ENCODE measurements around the gene TMEM115. TPM values are rescaled to one million over a fixed set of nuclear protein-coding genes. Genes with fewer than 3 reads are reported as not detected.

TMEM115 gene
- total and polyA plus RNA-seq, 2 experiments from 2014 or later: 17.8 to 49.2 TPM

DNA sequence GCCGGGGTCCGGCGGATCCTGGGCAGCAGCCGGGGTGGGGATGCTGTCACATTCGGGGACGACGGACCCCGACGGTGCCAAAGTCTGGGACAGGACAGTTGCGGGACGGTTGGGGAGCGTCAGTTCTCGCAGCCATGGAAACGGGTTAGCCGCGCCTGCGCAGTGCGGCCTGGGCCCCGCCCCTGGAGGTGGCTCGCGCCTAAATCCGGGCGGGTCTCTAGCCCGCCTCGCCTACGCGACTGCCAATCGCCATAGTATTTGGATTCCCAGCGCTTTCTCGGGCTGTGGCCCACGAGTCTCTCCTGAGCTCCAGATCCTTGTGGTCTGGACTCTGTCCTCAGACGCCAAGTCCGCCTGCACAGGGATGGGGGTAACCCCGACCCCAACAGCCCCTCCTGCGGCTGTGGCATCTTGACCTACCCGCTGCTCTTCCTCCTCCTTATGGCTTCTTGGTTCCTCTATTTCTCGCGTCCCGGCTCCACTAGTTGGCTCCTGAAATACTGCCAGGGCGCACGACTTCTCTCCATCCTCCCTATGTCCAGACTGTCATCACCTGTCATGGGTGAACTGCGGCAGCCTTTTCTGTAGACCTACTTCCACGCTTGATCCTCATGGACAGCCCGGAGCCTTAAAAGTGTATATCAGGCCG lies 13.6 kb downstream of the TMEM115 start, which contains the start of gene ZMYND10:
ZMYND10 (minus strand) TSS at position 147 of the 649 bp plus-strand sequence. CDS start 153 bp downstream, outside the sequence.
- Mint-ChIP-seq H3K9me3 (no peaks in the 10 kb centered on the region), H3K36me3 (ENCODE audit: low read depth) (peaks cover 7% of the 10 kb centered on the region; the same call in 1 of the 3 replicates), H3K4me1 (peaks cover 9% of the 10 kb centered on the region), H3K27ac (no peak within 1 kb of the TSS), H3K4me3 (peak within 1 kb of the TSS; percentile 72), H3K27me3 (ENCODE audit: insufficient read depth, low read depth, poor library complexity) (peaks cover 52% of the 10 kb centered on the region)
- Histone ChIP-seq H3K4me2 (peak within 1 kb of the TSS; percentile 90), H3K4me1 (ENCODE audit: insufficient read depth) (peaks cover 3% of the 10 kb centered on the region; the same call in 1 of the 2 replicates), H3K9me2 (ENCODE audit: insufficient read depth) (no peaks in the 10 kb centered on the region), H3K4me3 (peak within 1 kb of the TSS; percentile 71), H3K27ac (ENCODE audit: low read depth) (no peak within 1 kb of the TSS), H2AFZ (peak within 1 kb of the TSS; percentile 98), H3K27me3 (ENCODE audit: insufficient read depth) (peaks cover 51% of the 10 kb centered on the region), H3K36me3 (ENCODE audit: insufficient read depth) (no peaks in the 10 kb centered on the region), H3K79me2 (replicated peaks; ENCODE audit: insufficient read depth) (no peaks in the 10 kb centered on the region), H4K20me1 (replicated peaks; ENCODE audit: insufficient read depth) (no peaks in the 10 kb centered on the region), H3F3A (replicated peaks; ENCODE audit: low read depth) (0 out of 2 replicates have a peak, but pooled peaks cover 15% of the 10 kb centered on the region)
- no peak for TF ChIP-seq EZH2phosphoT487 (IDR thresholded peaks at IDR 0.05; ENCODE audit: unreplicated experiment)
- TF ChIP-seq POLR2AphosphoS5 (IDR thresholded peaks at IDR 0.05; ENCODE audit: low read depth): 0 out of 2 replicates have a peak, but pooled peaks have one; percentile 30
- peak; percentile 57 for ATAC-seq
- peak; percentile 91 for DNase-seq (ENCODE audit: low spot score)

DNA sequence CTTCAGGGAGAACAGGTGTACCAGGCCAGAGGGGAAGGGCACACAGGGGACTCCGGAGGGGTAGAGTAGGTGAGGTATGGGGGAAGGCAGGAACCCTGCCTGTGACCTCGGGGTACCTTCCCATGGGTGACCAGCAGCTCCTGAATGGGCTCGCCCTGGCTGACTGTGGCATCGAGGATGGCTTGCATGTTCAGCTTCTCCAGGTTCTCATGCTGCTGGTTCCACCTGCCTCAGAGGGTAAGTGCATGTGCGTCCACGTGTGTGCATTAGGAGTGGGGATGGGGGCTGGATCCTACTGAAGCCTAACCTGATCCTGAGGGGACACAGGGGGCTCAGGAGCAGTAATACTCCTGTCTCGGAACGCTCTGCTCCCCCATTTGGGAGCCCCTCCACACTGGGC lies 14.3 kb downstream of the TMEM115 start:
- H3F3A ChIP-seq (replicated peaks; ENCODE audit: low read depth): 0 out of 2 replicates have a peak, but pooled peaks cover 15% of the 10 kb centered on the region
- H3K4me1 ChIP-seq (ENCODE audit: insufficient read depth): peaks cover 5% of the 10 kb centered on the region; the same call in 1 of the 2 replicates
- Mint-ChIP-seq H3K4me1 (peaks cover 8% of the 10 kb centered on the region), H3K27ac (no peak overlapping the region), H3K4me3 (no peak overlapping the region), H3K9me3 (no peaks in the 10 kb centered on the region), H3K27me3 (ENCODE audit: insufficient read depth, low read depth, poor library complexity) (peaks cover 52% of the 10 kb centered on the region), H3K36me3 (ENCODE audit: low read depth) (peaks cover 7% of the 10 kb centered on the region; the same call in 1 of the 3 replicates)
- no peaks in the 10 kb centered on the region for H3K79me2 ChIP-seq (replicated peaks; ENCODE audit: insufficient read depth)
- ATAC-seq (no peak), DNase-seq (ENCODE audit: low spot score) (no peak)
- no peaks in the 10 kb centered on the region for H3K36me3 ChIP-seq (ENCODE audit: insufficient read depth)
- peak overlapping the region; percentile 71 for H3K4me3 ChIP-seq
- peaks cover 58% of the 10 kb centered on the region for H3K27me3 ChIP-seq (ENCODE audit: insufficient read depth)
- peak overlapping the region; percentile 98 for H2AFZ ChIP-seq
- H3K9me2 ChIP-seq (ENCODE audit: insufficient read depth): no peaks in the 10 kb centered on the region
- no peaks in the 10 kb centered on the region for H4K20me1 ChIP-seq (replicated peaks; ENCODE audit: insufficient read depth)
- peak overlapping the region; percentile 90 for H3K4me2 ChIP-seq
- no peak overlapping the region for H3K27ac ChIP-seq (ENCODE audit: low read depth)
- no peak for TF ChIP-seq EZH2phosphoT487 (IDR thresholded peaks at IDR 0.05; ENCODE audit: unreplicated experiment)
- TF ChIP-seq STAT1 (IDR thresholded peaks at IDR 0.05; ENCODE audit: unreplicated experiment): no peak
- TF ChIP-seq, protein P1, sequence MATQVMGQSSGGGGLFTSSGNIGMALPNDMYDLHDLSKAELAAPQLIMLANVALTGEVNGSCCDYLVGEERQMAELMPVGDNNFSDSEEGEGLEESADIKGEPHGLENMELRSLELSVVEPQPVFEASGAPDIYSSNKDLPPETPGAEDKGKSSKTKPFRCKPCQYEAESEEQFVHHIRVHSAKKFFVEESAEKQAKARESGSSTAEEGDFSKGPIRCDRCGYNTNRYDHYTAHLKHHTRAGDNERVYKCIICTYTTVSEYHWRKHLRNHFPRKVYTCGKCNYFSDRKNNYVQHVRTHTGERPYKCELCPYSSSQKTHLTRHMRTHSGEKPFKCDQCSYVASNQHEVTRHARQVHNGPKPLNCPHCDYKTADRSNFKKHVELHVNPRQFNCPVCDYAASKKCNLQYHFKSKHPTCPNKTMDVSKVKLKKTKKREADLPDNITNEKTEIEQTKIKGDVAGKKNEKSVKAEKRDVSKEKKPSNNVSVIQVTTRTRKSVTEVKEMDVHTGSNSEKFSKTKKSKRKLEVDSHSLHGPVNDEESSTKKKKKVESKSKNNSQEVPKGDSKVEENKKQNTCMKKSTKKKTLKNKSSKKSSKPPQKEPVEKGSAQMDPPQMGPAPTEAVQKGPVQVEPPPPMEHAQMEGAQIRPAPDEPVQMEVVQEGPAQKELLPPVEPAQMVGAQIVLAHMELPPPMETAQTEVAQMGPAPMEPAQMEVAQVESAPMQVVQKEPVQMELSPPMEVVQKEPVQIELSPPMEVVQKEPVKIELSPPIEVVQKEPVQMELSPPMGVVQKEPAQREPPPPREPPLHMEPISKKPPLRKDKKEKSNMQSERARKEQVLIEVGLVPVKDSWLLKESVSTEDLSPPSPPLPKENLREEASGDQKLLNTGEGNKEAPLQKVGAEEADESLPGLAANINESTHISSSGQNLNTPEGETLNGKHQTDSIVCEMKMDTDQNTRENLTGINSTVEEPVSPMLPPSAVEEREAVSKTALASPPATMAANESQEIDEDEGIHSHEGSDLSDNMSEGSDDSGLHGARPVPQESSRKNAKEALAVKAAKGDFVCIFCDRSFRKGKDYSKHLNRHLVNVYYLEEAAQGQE (IDR thresholded peaks at IDR 0.05; ENCODE audit: unreplicated experiment): no peak
- TF ChIP-seq, protein P2, sequence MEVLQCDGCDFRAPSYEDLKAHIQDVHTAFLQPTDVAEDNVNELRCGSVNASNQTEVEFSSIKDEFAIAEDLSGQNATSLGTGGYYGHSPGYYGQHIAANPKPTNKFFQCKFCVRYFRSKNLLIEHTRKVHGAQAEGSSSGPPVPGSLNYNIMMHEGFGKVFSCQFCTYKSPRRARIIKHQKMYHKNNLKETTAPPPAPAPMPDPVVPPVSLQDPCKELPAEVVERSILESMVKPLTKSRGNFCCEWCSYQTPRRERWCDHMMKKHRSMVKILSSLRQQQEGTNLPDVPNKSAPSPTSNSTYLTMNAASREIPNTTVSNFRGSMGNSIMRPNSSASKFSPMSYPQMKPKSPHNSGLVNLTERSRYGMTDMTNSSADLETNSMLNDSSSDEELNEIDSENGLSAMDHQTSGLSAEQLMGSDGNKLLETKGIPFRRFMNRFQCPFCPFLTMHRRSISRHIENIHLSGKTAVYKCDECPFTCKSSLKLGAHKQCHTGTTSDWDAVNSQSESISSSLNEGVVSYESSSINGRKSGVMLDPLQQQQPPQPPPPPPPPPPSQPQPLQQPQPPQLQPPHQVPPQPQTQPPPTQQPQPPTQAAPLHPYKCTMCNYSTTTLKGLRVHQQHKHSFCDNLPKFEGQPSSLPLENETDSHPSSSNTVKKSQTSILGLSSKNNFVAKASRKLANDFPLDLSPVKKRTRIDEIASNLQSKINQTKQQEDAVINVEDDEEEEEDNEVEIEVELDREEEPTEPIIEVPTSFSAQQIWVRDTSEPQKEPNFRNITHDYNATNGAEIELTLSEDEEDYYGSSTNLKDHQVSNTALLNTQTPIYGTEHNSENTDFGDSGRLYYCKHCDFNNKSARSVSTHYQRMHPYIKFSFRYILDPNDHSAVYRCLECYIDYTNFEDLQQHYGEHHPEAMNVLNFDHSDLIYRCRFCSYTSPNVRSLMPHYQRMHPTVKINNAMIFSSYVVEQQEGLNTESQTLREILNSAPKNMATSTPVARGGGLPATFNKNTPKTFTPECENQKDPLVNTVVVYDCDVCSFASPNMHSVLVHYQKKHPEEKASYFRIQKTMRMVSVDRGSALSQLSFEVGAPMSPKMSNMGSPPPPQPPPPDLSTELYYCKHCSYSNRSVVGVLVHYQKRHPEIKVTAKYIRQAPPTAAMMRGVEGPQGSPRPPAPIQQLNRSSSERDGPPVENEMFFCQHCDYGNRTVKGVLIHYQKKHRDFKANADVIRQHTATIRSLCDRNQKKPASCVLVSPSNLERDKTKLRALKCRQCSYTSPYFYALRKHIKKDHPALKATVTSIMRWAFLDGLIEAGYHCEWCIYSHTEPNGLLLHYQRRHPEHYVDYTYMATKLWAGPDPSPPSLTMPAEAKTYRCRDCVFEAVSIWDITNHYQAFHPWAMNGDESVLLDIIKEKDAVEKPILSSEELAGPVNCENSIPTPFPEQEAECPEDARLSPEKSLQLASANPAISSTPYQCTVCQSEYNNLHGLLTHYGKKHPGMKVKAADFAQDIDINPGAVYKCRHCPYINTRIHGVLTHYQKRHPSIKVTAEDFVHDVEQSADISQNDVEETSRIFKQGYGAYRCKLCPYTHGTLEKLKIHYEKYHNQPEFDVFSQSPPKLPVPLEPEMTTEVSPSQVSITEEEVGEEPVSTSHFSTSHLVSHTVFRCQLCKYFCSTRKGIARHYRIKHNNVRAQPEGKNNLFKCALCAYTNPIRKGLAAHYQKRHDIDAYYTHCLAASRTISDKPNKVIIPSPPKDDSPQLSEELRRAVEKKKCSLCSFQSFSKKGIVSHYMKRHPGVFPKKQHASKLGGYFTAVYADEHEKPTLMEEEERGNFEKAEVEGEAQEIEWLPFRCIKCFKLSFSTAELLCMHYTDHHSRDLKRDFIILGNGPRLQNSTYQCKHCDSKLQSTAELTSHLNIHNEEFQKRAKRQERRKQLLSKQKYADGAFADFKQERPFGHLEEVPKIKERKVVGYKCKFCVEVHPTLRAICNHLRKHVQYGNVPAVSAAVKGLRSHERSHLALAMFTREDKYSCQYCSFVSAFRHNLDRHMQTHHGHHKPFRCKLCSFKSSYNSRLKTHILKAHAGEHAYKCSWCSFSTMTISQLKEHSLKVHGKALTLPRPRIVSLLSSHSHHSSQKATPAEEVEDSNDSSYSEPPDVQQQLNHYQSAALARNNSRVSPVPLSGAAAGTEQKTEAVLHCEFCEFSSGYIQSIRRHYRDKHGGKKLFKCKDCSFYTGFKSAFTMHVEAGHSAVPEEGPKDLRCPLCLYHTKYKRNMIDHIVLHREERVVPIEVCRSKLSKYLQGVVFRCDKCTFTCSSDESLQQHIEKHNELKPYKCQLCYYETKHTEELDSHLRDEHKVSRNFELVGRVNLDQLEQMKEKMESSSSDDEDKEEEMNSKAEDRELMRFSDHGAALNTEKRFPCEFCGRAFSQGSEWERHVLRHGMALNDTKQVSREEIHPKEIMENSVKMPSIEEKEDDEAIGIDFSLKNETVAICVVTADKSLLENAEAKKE (CRISPR knock-in tag; IDR thresholded peaks at IDR 0.05): no peak
- TF ChIP-seq, protein P3, sequence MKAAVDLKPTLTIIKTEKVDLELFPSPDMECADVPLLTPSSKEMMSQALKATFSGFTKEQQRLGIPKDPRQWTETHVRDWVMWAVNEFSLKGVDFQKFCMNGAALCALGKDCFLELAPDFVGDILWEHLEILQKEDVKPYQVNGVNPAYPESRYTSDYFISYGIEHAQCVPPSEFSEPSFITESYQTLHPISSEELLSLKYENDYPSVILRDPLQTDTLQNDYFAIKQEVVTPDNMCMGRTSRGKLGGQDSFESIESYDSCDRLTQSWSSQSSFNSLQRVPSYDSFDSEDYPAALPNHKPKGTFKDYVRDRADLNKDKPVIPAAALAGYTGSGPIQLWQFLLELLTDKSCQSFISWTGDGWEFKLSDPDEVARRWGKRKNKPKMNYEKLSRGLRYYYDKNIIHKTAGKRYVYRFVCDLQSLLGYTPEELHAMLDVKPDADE (IDR thresholded peaks at IDR 0.05): no peak
- no peak for TF ChIP-seq ZNF331 (CRISPR knock-in tag; IDR thresholded peaks at IDR 0.05; ENCODE audit: low read depth)

Measured in GM23338 (cell line).